HG03575 (cell line): ENCODE results near the gene ZBTB14.

Experiments
- ATAC-seq: cut with Tn5 transposase; IDR thresholded peaks from one replicate; pipeline ENCODE4 v1.9.1; 2021; ENCODE audit not compliant: unreplicated experiment, insufficient number of reproducible peaks, low FRiP score; ENCODE audit errors: extremely low read depth

The ZBTB14 gene

GRCh38 chr18:5295231-5295920 is at the start of gene ZBTB14:
Gene ZBTB14 (minus strand): TSS chr18:5295726. CDS start chr18:5293246, 2,480 bp downstream.
- no peak for ATAC-seq

- no peak for ATAC-seq
Measured at GRCh38 chr18:5339202-5339834, 43.8 kb upstream of the ZBTB14 start.

- ATAC-seq = no peak
Measured at GRCh38 chr18:5334456-5335075, 39.0 kb upstream of the ZBTB14 start.

- ATAC-seq = no peak
Measured at GRCh38 chr18:5318061-5318700, 22.7 kb upstream of the ZBTB14 start.

- ATAC-seq = no peak
Measured at GRCh38 chr18:5317186-5317585, 21.7 kb upstream of the ZBTB14 start.

- ATAC-seq = no peak
Measured at GRCh38 chr18:5315838-5316237, 20.3 kb upstream of the ZBTB14 start.

GRCh38 chr18:5311301-5311989 is 15.9 kb upstream of the ZBTB14 start:
- no peak for ATAC-seq

- peak; percentile 98 for ATAC-seq
Measured at GRCh38 chr18:5309888-5310470, 14.5 kb upstream of the ZBTB14 start.

GRCh38 chr18:5305835-5306234 is 10.3 kb upstream of the ZBTB14 start:
- no peak for ATAC-seq

- no peak for ATAC-seq
Measured at GRCh38 chr18:5304232-5304631, 8.7 kb upstream of the ZBTB14 start.

GRCh38 chr18:5303636-5304035 is 8.1 kb upstream of the ZBTB14 start:
- no peak for ATAC-seq

GRCh38 chr18:5302606-5303005 is 7.1 kb upstream of the ZBTB14 start:
- no peak for ATAC-seq

GRCh38 chr18:5300476-5301010 is 5.0 kb upstream of the ZBTB14 start:
- ATAC-seq = no peak

- no peak for ATAC-seq
Measured at GRCh38 chr18:5298156-5298852, 2.8 kb upstream of the ZBTB14 start.

GRCh38 chr18:5297597-5297996 is 2.1 kb upstream of the ZBTB14 start:
- no peak for ATAC-seq

GRCh38 chr18:5296706-5297320 is 1.3 kb upstream of the ZBTB14 start:
- peak; percentile 6 for ATAC-seq

- ATAC-seq = peak; percentile 38
Measured at GRCh38 chr18:5295981-5296705, 617 bp upstream of the ZBTB14 start.
